CD4-positive, alpha-beta T cell treated with Interleukin-2 at 100 ng/mL for 4 hours (primary cell): ENCODE measurements around the gene C18orf63.
"Not testable (repeated sequence)": the region's sequence is repeated elsewhere in the genome, so short reads cannot be mapped to it uniquely, and the experiment has no call there.

ENCODE experiments used
- DNase-seq: peaks from one replicate; pipeline ENCODE4 v3.0.0-alpha.2; 2020; ENCODE audit warnings: low spot score

Gene C18orf63

DNA sequence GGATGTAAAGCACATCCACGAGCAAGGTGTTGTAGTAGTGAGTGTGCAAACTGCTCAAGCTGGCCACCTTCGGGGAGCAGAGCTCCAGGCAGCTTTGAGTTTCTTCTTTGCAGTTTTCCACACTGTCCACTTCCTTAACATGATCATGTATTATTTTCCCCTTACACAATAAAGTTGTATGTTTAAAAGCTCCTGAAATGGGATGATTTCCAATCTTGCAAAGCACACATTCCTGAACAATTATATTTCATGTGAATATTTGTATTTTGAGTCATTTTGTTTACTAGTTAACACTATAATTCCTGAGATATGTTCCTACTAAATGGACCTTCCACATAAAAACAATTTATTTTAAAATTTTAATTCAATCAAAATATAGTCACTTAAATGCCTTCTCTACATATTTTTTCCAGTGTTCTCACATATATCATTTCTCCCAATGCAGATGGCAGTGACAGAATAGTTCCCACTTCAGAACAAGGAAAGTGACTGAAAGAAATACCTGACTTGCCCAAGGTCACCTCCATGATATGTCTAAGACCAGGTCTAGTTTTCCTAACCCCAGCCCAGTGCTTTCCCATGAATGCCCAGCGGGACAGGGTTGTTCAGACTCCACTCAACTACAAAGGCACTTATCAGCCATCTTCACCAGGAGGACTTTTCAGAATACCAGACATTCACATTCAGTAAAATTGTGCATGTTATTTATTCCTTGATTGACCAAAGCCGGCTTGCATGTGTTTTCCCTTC is 29.4 kb upstream of the C18orf63 start:
- no peak for DNase-seq

DNA sequence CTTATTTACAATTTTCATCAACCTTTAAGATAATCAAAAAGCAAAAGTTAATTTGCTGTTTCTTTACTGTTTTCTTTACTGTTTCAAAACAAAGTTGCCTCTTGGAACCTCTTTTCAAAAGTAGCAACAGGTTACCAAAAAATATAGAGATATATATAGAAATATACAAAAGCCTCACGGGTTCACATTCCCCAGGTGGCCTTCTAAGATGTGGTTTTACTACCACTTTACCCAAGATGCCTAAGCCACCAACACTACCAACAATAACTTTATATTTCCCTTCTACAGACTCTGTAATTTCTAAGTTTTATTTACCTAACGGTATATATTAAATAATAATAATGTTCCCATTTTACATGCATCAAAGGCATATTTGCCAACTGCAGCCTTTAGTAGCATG is 28.8 kb upstream of the C18orf63 start:
- no peak for DNase-seq

DNA sequence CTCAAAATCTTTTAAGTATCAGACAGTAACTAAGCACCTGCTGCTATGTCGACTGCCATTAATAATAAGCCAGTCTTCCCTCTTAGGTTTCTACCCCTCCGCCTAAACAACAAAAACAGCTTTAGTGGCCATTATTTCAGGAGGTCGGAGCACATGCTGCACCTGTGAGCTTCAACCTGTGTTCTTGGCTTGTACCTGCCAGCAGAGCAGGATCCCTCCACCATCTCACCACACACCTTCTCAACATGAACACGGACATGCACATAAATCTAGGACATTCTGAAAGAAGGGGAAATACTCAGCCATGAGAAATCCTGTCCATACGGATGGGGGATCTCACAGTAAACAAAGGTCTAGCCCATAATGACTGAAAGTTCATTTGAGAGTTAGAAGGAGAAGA is 27.6 kb upstream of the C18orf63 start:
- DNase-seq, result no peak

DNA sequence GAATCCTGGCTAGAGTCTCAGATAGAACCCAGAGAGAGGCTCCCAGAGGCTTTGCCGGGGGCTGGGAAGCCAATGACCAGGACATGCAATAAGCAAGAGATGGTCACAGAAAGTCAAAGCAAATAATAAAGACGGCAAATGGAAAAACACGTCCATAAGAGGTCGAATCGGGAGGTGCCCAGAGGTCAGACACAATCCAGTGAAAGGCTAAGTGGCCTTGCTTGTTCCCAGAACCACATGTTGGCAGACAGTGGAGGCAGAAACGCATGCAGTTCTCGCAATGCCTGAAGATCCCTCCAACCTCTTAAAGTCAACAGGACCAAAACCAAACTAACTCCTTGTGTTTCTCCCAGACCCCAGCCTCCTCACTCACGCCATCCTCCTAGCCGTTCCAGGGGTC is 26.9 kb upstream of the C18orf63 start:
- DNase-seq, result no peak

DNA sequence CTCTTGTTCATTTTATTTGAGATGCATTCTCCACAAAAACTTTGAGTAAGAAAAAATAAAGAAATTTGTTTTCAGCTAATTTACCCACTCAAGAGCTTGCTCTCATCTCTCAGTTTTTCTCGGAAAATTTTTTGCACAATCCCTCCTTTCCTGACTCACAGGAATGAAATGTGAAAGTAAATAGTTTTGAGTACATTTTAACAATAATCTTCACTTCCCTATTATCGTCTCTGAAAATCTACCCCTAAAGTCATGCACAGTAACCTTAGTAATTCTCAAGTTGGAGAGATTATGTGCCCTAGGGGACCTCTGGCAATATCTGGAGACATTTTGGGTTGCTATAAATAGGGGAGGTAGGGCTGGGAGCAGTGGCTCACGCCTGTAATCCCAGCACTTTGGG is 26.5 kb upstream of the C18orf63 start:
- no peak for DNase-seq

DNA sequence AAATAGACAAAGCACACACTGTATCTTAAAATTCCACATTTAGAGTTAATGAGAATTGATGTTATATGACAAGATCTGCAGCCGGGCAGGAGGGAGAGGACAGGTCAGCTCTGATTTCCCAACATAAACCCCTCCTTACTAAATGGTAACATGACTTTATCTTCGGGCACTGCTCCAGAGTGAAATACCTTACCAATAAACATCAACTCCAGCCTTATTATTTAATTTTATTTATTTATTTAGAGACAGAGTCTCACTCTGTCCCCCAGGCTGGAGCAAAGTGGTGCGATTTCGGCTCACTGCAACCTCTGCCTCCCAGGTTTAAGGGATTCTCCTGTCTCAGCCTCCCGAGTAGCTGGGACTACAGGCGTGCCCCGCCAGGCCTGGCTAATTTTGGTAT is 25.6 kb upstream of the C18orf63 start:
- DNase-seq, result no peak

DNA sequence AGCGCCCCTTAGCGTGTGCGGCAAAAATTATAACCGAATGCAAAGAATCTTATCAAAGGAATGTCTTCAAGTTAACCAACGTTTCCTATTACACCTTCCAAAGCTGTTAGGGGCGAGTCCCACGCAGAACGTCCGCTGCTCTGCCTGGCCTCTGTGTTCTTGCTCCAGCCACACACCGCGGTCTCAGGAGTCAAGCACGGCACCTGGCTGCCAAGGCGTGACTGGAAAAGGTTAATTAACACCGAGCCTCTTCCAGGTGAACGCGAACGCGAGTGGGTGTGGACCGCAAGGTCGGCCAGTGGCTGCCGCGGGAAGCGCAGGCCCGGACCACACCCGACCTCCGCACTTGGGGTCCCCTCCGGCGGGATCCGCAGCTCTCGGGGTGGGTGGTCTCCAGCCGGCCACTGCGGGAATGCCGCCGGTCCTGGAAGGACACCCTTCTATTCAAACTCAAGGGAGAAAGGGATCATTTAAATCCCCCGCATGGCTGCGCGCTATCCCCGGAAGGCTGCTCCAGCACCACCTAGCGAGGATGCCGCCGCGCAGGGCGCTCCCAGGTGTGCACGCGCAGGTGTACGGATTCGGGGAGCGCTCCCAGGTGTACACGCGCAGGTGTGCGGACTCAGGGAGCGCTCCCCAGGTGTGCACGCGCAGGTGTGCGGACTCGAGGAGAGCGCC is 24.7 kb upstream of the C18orf63 start:
- peak; percentile 10 for DNase-seq

DNA sequence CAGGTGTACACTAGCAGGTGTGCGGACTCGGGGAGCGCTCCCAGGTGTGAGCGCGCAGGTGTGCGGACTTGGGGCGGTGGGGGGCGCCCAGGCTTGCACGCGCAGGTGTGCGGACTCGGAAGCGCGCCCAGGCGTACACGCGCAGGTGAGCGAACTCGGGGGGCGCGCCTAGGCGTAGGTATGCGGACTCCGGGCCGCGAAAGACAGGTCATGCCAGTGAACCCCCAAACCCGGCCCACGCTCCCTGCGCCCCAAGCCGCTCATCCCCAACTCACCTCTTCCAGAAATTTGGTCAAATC is 24.2 kb upstream of the C18orf63 start:
- DNase-seq, result no peak

DNA sequence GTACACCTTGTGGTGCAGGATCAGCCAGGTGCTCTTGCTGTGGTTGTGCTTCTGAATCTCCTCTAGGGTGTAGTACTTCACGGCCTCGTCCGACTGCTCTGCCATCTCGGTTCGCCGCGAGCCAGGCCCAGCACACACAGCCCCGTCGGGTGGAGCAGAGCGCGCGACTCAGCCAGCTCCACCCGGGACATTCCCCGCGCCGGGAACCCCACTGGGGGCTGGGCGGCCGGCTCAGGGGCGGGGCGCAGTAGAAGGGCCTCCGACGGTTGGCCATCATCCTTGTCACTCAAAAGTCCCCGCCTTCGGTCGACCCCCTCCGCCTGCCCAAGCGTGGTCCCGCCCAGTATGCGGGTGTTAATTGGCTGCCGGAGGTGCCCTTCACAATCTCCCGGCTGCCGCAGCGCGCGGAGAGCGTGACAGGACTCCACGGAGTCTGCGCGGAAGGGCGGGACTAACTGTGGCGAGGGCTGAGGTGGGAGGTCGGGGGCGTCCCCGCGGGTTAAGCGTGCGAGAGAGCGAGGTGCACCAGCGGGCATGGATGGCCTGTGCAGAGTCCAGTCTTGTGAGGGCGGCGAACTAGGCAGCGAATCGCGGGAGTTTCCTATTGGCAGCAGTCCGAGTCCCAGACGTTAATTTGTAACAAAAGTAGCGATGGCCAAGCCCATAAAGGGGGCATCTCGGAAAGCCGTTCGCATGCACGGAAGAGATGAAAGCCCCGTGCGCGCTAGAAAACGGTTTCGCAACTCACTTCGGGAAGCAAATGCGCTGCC is 23.7 kb upstream of the C18orf63 start, which contains the start of gene CYB5A:
CYB5A (minus strand) TSS at position 193 of the 770 bp plus-strand sequence; CDS start at position 105, 88 bp downstream.
- DNase-seq, result peak; percentile 99

DNA sequence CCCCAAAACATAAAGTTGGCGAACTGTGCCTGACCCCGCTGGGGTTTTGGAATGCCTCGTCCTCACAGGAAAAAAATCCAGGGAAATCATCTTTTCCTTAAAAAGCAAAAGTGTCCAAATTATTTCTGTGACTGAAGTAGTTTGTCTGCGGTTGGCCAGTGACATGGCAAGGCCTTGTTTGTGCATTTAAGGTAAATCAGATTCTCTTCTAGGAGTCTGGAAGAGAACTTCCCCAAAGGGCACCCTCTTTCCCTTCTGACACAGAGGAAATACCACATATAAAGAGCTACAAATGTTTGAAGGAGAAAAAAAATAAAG is 23.1 kb upstream of the C18orf63 start:
- DNase-seq, result no peak

DNA sequence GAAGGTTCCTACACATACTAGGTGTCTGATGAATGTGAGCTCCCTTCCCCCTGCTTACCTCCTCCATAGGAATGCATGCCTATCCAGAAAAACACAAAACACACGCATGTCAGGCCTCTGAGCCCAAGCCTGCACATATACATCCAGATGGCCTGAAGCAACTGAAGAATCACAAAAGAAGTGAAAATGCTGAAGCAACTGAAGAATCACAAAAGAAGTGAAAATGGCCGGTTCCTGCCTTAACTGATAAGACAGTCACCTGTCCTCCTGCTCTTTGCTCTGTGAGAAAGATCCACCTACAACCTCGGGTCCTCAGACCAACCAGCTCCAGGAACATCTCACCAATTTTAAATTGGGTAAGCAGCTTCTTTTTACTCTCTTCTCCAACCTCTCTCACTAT is 22.7 kb upstream of the C18orf63 start:
- DNase-seq, result not testable (repeated sequence)

DNA sequence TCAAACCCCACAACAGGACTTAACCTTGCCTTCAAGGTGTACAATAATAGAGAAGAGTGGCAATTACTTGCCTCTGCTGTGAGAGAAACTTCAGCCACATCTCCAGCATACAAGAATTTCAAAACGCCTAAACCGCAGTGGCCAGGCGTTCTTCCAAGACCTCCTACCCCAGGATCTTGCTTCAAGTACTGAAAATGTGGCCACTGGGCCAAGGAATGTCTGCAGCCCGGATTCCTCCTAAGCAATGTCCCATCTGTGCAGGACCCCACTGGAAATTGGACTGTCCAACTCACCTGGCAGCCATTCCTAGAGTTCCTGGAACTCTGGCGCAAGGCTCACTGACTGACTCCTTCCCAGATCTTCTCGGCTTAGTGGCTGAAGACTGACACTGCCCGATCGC is 21.1 kb upstream of the C18orf63 start:
- no peak for DNase-seq

DNA sequence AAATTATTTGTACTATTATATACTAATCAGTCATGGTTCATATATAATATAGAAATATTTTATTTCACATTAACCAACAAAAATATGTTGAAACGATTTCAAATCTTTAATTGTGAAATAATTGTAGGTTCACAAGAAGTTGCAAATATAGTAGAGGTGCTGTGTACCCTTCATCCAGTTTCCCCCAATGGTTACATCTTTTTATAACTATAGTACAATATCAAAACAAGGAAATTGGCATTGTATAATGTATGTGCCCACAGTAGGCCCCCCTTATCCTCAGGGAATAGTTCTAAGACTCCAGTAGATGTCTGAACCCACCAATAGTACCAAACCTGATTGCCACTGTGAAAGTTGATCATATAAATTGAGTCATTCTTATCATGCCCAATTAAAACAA is 16.5 kb upstream of the C18orf63 start:
- DNase-seq, result no peak

DNA sequence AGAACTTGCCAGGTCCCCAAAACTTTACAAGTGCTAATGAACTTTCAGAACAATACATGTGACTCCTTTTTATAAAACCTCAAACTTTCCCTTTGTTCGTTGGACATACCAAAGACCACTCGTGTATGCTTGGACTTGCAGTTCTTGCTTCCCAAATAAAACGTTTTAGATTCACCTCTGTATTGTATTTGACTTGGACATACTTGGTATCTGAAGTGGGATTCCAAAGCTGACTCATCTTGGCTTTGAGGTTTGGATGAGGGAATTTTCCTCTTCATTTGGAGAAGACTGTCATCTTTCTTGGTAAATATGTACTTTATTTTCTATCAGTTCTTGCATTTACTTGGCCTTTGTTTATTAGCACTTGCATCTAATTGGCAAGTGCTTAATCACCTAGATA is 15.9 kb upstream of the C18orf63 start:
- DNase-seq, result no peak

DNA sequence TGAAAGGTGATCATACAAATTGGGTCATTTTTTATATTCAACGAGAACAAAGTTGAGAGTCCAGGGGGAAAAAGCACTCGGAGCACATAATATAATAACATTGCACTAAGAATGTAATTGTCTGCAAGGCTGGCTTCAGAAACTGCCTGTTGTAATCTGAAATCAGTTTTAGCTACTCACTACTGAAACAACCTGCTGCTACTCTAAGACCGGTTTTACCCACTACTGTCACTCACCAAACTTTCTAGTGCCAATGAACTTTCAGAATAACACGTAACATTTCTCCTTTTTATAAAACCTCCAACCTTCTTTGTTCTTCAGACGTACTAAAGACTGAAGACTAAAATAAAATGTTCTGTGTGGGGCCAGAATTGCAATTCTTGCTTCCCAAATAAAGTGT is 12.3 kb upstream of the C18orf63 start:
- no peak for DNase-seq

DNA sequence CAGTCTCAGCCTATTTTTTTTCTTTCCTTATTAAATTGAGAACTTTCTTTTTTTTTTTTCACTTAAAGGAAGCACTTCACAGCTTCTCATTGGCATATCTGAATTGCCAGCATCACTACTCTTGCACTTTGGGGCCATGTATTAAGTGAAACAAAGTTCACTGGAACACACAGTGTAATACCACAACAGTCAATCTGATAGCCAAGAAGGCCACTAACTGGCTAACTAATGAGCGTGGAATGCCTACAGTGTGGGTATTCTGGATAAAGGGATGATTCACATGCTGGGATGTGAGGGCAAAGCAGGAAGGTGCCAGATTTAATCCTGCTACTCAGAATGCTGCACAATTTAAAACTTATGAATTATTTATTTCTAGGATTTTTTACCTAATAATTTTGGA is 11.7 kb upstream of the C18orf63 start:
- no peak for DNase-seq

DNA sequence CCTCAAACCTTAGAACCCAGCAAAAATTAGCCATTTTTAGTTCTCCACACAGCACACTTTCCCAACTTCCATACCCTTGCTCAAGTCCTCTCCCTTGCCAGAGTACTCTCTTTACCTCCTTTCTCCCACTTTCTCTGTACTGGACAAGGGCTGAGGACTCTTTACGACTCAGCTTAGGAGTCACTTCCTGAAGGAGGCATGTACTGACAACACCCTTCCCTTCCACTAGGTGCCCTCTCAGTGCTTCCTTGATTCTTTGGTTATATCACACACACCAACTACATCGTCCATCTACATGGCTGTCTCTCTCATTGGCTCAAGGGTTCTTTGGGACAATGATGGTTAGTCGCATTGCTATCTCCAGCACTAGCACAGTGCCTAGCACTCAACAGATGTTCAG is 5.2 kb upstream of the C18orf63 start:
- peak; percentile 9 for DNase-seq

DNA sequence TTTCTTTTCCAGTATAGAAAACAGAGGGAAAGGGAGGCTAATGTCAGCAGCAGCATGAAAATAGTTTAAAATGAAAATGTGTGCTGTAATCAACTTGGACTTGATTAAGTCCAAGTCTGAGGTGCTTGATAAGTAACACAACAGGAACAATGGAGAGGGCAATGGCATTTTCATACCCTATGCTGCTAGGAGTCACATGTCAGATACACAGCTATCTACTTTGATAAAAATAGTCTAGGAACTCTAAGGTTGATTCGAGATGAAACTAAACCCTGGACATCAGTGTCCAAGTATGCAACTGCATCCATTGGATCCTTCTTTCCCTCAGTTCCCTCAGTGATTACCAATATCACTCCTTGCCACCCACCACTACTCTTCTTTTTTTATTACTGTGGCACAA is 4.6 kb upstream of the C18orf63 start:
- DNase-seq, result no peak

DNA sequence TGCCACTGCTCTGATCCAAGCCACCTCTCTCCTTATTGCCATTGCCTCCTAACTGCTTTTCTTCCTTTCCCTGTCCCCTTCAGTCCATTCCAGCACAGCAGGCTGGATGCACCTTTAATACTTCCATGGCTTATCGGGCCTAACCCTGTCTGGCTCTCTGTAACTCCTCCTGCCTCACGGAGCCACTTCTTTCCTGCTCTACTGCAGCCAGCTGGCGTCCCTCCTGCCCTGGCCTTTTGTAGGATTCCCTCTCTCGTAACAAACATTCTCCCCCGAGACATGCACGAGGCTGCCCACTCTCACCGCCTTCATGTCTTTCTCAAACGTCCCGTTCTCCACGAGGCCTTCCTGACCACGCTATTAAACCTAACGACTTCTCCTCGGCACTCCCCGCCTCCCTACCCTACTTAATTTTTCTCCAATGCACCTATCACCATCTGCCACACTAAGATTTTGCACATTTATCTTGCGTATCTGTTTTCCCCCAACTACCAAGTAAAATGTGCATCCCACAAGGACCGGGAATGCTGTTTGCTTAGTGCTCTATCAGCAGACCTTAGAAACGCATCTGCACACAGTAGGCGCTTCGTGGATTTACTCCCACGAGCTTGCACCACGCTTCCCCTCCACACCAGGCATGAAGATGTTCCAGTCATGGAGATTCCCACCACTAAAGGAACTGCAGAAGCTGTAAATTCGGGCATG is 728 bp upstream of the C18orf63 start:
- DNase-seq, result no peak

DNA sequence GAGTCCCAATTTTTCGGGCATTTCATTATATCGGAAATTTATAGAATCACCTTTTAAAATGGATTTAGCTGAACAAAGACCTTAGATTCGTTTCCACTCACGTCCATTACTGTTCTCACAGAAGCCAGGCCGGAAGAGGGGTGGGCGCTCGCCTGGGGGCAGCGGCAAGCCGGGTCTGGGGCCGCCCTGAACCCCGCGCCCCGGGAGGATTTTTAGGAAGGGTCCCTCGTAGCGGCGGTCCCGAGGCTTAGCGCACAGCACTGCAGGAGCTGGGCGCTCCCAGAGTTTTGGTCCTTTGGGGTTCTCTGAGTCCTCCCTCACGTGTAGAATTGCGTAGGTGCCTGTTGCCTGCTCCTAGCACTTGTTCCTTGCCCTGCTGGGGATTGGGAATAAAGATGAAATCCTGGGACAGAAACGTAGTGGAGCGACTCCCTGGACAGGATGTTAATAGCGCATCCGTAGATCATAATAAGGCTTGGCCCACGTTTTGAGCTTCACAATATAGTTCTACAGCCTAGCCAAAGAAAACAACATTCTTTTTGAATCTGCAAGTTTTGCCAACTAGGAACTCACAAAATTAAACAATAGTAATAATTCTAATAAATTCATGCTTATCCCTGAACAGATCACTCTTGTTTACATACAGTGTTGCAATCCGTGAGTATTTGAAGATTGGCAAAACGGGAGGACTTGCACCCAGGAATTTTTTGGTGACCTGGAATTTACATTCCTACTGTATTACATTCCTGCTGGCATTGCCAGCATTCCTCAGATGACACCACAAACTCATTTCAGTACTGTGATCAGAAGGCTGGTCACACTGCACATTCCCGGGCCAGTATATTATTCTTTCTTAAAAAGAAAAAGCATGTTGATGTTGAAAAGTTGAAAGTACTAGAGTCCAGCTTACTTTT is 875 bp downstream of the C18orf63 start:
- DNase-seq, result no peak

DNA sequence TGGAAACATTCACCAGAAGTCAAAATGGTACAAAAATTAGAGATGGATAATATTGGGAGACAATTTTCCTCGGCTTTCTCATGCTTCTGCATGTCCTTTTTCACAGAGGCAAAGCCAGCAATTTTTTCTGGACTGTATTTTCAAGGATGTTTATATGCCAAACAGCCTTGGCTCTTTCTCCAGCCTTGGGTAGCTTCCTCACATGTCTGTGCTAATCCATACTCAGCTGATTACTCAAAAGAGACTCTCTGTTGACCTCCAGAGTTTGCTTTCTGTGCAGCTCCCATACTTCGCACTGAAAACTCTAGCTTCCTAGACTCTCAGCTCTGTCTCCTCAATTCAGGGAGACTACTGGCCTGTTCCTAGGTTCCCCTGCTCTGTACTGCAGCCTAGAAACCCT is 10.6 kb downstream of the C18orf63 start:
- DNase-seq, result no peak

DNA sequence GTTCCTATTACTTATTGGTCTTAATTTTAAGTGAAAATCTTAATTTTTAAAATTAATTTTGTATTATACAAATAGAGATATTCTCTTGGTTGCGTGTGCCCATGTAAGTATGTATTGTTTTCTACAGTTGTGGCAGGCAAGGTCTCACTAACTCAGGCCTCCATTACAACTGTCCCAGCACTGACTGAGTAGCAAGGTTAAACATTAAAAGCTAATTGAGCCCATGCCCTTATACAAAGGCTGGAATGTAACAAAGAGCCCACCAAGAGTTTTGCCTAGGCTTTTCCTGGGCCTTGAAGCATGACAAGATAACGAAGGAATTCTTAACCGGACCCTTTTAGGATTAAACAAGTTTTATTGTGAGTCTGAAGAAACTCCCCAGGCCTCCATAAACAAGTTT is 11.2 kb downstream of the C18orf63 start:
- DNase-seq, result not testable (repeated sequence)
